A172 (cell line): ENCODE data around the gene POLE4. TPM values are rescaled to one million over a fixed set of nuclear protein-coding genes. Genes with fewer than 3 reads are reported as not detected.
A peak's percentile ranks its signal among the peaks of the same experiment; 100 is the strongest.

Source experiments
- DNase-seq: peaks from one replicate; pipeline ENCODE4 v3.0.0-alpha.2; 2015; ENCODE audit warnings: low spot score
- total RNA-seq: library from RNA; depleted of rRNA; stranded (reverse); fragments of >200 nt; shearing (Covaris generic); gene quantifications from 2 replicates; pipeline ENCODE4 v1.2.3, GENCODE V29; 2014

Gene POLE4
- total RNA-seq, 1 experiment from 2014 or later = 16.4 TPM

- DNase-seq = no peak
Observed at GRCh38 chr2:74939919-74940812, 18.3 kb upstream of the POLE4 start.

- DNase-seq = no peak
Observed at GRCh38 chr2:74941284-74941683, 17.2 kb upstream of the POLE4 start.

DNA sequence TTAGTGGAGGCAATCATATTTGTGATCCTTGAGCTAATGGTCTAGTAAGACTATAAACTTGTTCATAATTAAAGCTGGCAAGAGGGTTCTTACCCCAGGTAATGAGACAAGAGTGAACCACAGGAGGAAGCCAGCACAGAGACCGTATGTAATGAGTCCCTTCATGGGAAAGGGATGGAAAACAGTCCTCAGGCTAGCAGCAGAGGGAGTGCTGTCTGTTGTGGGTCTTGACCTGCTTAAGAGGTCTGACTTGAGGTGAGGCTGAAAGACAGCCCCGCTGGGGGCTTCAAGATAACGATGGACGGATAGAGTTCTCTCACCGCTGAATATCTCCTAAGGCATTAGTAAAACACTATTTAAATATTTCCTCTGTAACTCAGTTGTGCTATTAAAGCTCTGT lies 16.2 kb upstream of the POLE4 start:
- no peak for DNase-seq

DNA sequence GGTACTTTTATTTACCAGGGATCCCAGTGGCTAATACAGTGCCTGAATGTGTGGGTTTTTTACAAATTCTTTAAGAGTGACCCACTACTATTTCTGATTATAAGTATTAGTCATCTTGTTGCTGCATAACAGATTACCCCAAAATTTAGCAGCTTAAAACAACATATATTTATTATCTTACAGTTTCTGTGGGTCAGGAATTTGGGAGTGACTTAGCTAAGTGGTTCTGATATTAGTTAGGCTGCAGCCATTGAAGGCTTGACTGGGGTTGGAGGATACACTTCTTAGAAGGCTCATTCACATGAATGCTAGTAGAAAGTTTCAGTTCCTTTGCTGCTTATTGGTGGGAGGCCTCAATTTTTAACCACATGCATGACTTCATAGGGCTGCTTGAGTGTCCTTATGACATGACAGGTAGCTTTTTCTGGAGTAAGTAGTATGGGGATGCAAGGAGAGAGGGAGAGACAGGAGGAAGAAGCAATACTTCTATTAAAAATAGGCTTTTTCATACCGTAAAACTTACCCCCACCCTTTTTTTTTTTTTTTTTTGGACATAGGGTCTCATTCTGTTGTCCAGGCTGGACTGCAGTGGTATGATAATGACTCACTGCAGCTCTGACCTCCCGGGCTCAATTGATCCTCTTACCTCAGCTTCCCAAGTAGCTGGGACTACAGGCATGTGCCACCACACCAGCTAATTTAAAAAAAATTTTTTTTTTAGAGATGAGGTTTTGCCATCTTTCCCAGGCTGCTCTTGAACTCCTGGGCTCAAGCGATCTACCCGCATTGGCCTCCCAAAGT lies 13.3 kb upstream of the POLE4 start:
- peak; percentile 40 for DNase-seq

DNA sequence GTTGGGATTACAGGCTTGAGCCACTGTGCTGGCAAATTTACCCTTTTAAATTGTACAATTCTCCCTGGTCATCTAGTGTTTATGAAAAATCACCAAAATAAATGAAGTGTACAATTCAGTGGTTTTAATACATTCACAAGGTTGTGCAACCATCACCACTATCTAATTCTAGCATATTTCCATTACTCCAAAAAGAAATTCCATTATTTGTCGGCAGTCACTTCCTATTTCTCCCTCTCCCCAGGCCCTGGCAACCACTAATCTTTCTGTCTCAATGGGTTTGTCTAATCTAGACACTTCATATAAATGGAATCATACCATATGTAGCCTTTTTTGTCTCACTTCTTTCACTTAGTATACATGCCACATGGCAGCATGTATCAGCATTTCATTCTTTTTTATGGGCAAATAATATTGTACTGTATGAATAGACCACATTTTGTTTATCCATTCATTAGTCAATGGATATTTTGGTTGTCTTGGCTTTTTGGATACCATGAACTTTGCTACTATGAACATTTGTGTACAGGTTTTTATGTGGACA lies 12.6 kb upstream of the POLE4 start:
- DNase-seq = no peak

GRCh38 chr2:74947703-74948102 lies 10.7 kb upstream of the POLE4 start:
- DNase-seq = no peak

DNA sequence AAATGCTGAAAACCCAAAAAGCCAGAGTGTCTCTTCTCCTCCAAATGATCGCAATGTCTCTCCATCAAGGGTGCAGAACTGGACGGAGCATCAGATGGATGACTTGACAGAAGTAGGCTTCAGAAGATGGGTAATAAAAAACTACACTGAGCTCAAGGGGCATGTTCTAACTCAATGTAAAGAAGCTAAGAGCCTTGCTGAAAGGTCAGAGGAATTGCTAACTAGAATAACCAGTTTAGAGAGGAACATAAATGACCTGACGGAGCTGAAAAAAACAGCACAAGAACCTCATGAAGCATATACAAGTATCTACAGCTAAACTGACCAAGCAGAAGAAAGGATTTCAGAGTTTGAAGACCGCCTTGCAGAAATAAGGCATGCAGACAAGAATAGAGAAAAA lies 9.7 kb upstream of the POLE4 start:
- no peak for DNase-seq

DNA sequence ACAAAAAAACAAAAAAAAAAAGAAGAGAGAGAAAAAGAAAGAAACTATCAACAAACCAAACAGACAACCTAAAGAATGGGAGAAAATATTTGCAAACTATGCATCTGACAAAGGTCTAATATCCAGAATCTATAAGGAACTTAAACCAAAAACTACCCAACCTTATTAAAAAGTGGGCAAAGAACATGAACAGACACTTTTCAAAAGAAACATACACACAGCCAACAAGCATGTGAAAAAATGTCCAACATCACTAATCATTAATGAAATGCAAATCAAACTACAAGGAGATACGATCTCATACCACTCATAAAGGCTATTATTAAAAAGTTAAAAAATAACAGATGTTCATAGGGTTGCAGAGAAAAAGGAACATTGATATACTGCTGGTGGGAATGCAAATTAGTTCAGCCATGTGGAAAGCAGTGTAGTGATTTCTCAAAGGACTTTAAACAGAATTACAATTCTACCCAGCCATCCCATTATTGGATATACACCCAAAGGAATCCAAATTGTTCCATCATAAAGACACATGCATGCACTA lies 7.2 kb upstream of the POLE4 start:
- no peak for DNase-seq

GRCh38 chr2:74952575-74952974 lies 5.9 kb upstream of the POLE4 start:
- no peak for DNase-seq

DNA sequence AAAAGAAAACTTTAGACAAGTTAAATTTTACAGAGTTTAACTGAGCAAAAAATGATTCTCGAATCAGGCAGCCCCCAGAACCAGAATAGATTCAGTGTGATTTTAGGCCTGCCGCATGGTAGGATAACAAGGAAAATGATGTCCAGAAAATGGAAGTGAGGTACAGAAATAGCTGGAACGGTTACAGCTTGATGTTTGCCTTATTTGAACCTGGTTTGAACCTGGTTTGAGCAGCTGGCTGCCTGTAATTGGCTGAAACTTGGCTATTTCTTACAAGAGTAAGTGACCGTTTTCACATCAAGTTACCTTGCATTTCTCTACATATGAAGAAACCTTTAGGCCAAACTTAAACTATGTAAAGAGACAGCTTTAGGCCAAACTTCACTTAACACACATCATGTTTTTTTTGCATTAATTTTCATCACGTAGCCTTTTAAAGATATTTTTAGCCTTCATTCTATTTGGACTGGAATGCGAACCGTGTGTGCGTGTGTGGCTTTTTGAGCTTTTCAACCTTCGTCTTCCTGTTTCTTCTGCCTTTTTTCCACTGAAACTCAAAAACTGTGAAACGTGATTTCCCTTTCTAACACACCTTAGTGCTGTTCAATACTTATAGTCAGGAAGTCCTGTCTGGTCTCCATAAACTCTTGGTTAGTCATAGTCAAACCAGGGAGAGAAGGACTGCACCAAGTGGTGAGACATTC lies 4.5 kb upstream of the POLE4 start:
- no peak for DNase-seq

- no peak for DNase-seq
Observed at GRCh38 chr2:74954500-74954874, 4.0 kb upstream of the POLE4 start.

- DNase-seq = no peak
Observed at GRCh38 chr2:74957886-74958273, 563 bp upstream of the POLE4 start.

DNA sequence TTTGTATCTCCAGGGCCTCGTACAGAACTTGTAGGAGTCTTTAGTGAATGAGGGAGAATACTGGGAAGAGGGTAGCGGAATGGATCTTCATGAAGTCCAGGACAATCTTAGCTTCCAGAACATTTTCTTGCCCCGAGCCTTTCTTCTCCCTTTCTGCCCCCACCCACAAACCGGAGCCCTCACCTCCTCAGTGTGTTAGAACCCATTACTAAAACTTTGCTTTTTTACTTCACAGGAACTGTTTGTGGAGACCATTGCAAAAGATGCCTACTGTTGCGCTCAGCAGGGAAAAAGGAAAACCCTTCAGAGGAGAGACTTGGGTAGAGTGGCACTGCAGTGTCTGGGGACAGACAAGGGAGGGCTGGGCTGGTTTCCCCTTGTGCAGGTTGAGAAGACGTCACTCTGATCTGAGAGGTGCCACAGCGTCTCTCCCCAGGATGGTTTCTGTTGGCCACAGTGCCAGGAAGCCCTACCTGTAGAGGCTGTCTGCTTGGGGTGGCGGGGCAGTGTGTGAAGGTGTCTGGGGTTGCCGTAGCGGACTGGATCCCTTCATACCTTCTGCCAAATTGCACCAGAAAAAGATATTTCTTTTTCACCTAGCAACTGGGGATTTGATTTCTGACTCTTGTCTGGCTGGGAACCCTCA lies 786 bp downstream of the POLE4 start:
- DNase-seq = no peak

GRCh38 chr2:74966887-74967286 lies 8.4 kb downstream of the POLE4 start:
- DNase-seq = no peak

DNA sequence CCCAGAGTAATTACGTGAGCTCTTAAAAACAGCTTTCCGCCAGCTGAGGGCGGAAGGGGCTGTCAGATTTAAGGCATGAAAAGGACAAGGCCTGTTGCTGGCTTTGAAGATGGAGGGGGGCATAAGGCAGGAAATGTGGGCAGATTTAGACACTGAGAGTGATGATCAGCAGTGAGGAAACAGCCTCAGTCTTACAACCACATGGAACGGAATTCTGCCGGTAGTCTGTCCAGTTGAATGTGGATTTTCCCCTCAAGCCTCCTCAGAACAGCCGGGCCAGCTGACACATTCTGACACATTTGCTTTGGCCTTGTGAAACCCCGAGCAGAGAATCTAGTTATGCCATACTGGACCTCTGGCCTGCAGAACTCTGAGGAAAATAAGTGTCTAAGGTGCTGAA lies 16.6 kb downstream of the POLE4 start:
- DNase-seq = no peak

DNA sequence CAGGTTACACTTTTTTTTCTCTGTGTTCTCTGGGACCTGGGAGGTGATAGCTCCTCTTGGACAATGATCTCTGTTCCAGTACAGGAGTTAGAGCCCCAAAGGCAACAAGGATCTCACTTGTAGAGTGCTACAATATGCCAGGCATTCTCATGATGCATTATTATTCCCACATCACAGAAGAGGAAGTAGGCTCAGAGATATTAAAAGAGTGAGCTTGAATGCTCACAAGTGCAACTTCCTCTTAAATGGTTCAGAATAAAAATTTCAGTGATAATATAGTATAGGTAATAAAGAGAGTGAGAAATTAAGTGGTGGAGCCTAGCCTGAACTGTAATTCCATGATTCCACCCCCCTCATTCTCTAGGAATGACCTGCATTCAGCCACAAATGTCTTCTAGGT lies 21.4 kb downstream of the POLE4 start:
- DNase-seq = no peak

- DNase-seq = peak; percentile 15
Observed at GRCh38 chr2:74982577-74982976, 24.1 kb downstream of the POLE4 start.

- no peak for DNase-seq
Observed at GRCh38 chr2:74983631-74984392, 25.4 kb downstream of the POLE4 start.

- no peak for DNase-seq
Observed at GRCh38 chr2:74984947-74985637, 26.6 kb downstream of the POLE4 start.
